SK-N-SH treated with all-trans-retinoic acid at 6 μM for 48 hours (cell line): Measurements from ENCODE around the gene FOXD1.

Experiments
- ATAC-seq: fragments of 200-7000 bp; cut with Tn5 transposase; 3 replicates; pipeline ENCODE4 v1.9.1; 2020; ENCODE audit warnings: mild to moderate bottlenecking, moderate library complexity
- ARNTL ChIP-seq: fragments of 450-650 bp; formaldehyde crosslinking; IDR thresholded peaks from 2 replicates; pipeline ENCODE4 v1.5.0; 2020; ENCODE audit warnings: low read depth, mild to moderate bottlenecking, moderate library complexity, borderline replicate concordance
- BACH2 ChIP-seq: fragments of 250-450 bp; sonication (Bioruptor Pico); IDR thresholded peaks from 2 replicates; pipeline ENCODE4 v1.9.0; 2021; ENCODE audit warnings: mild to moderate bottlenecking, borderline replicate concordance
- CSDC2 ChIP-seq: fragments of 250-450 bp; sonication (Bioruptor Pico); IDR thresholded peaks from 2 replicates; pipeline ENCODE4 v1.5.0; 2020; ENCODE audit warnings: mild to moderate bottlenecking, moderate library complexity
- ESRRG ChIP-seq: fragments of 250-450 bp; sonication (Bioruptor Pico); IDR thresholded peaks from 2 replicates; pipeline ENCODE4 v1.6.1; 2021; ENCODE audit warnings: mild to moderate bottlenecking
- GLIS3 ChIP-seq: fragments of 250-450 bp; sonication (Bioruptor Pico); IDR thresholded peaks from 2 replicates; pipeline ENCODE4 v1.5.0; 2020; ENCODE audit warnings: mild to moderate bottlenecking, moderate library complexity
- ISL1 ChIP-seq: fragments of 250-450 bp; sonication (Bioruptor Pico); IDR thresholded peaks from 2 replicates; pipeline ENCODE4 v2.1.2; 2022; ENCODE audit warnings: mild to moderate bottlenecking, moderate library complexity
- OSR1 ChIP-seq: fragments of 250-450 bp; sonication (Bioruptor Pico); IDR thresholded peaks from 2 replicates; pipeline ENCODE4 v1.8.0; 2022; ENCODE audit warnings: moderate library complexity, mild to moderate bottlenecking, inconsistent platforms
- POU6F1 ChIP-seq: fragments of 250-450 bp; sonication (Bioruptor Pico); IDR thresholded peaks from 2 replicates; pipeline ENCODE4 v1.8.0; 2021; ENCODE audit warnings: low read depth, mild to moderate bottlenecking, moderate library complexity, borderline replicate concordance
- PPARA ChIP-seq: fragments of 250-450 bp; sonication (Bioruptor Pico); IDR thresholded peaks from 2 replicates; pipeline ENCODE4 v1.5.0; 2020; ENCODE audit warnings: mild to moderate bottlenecking, borderline replicate concordance
- RARB ChIP-seq: fragments of 250-450 bp; sonication (Bioruptor Pico); IDR thresholded peaks from 2 replicates; pipeline ENCODE4 v1.8.0; 2021; ENCODE audit warnings: mild to moderate bottlenecking, moderate library complexity
- SNAI2 ChIP-seq: fragments of 250-450 bp; sonication (Bioruptor Pico); IDR thresholded peaks from 2 replicates; pipeline ENCODE4 v1.5.0; 2020; ENCODE audit warnings: mild to moderate bottlenecking, moderate library complexity
- TCF4 ChIP-seq: fragments of 250-450 bp; sonication (Bioruptor Pico); IDR thresholded peaks from 2 replicates; pipeline ENCODE4 v1.8.0; 2021; ENCODE audit warnings: mild to moderate bottlenecking, moderate library complexity, borderline replicate concordance
- TOX ChIP-seq: fragments of 250-450 bp; sonication (Bioruptor Pico); IDR thresholded peaks from 2 replicates; pipeline ENCODE4 v1.8.0; 2021; ENCODE audit warnings: mild to moderate bottlenecking, moderate library complexity, borderline replicate concordance
- TSHZ2 ChIP-seq: fragments of 250-450 bp; sonication (Bioruptor Pico); IDR thresholded peaks from 2 replicates; pipeline ENCODE4 v1.5.0; 2020; ENCODE audit warnings: mild to moderate bottlenecking, moderate library complexity
- ZC3H10 ChIP-seq: fragments of 250-450 bp; sonication (Bioruptor Pico); IDR thresholded peaks from 2 replicates; pipeline ENCODE4 v1.5.1; 2021; ENCODE audit warnings: mild to moderate bottlenecking, moderate library complexity
- ZFP3 ChIP-seq: fragments of 250-450 bp; sonication (Bioruptor Pico); IDR thresholded peaks from 2 replicates; pipeline ENCODE4 v1.5.0; 2020; ENCODE audit warnings: mild to moderate bottlenecking, moderate library complexity
- ZFP30 ChIP-seq: fragments of 450-650 bp; formaldehyde crosslinking; IDR thresholded peaks from 2 replicates; pipeline ENCODE4 v1.5.0; 2022; ENCODE audit warnings: mild to moderate bottlenecking, moderate library complexity
- ZNF8 ChIP-seq: fragments of 450-650 bp; formaldehyde crosslinking; IDR thresholded peaks from 2 replicates; pipeline ENCODE4 v1.5.0; 2020; ENCODE audit warnings: mild to moderate bottlenecking, moderate library complexity
- TF ChIP-seq, protein P1 (sequence below): fragments of 250-450 bp; sonication (Bioruptor Pico); IDR thresholded peaks from 2 replicates; pipeline ENCODE4 v1.5.1; 2020; ENCODE audit warnings: low read depth, mild to moderate bottlenecking, moderate library complexity
- TF ChIP-seq, protein P2 (sequence below): fragments of 250-450 bp; sonication (Bioruptor Pico); IDR thresholded peaks from 2 replicates; pipeline ENCODE4 v1.5.1; 2021; ENCODE audit warnings: mild to moderate bottlenecking, moderate library complexity

The FOXD1 gene

DNA sequence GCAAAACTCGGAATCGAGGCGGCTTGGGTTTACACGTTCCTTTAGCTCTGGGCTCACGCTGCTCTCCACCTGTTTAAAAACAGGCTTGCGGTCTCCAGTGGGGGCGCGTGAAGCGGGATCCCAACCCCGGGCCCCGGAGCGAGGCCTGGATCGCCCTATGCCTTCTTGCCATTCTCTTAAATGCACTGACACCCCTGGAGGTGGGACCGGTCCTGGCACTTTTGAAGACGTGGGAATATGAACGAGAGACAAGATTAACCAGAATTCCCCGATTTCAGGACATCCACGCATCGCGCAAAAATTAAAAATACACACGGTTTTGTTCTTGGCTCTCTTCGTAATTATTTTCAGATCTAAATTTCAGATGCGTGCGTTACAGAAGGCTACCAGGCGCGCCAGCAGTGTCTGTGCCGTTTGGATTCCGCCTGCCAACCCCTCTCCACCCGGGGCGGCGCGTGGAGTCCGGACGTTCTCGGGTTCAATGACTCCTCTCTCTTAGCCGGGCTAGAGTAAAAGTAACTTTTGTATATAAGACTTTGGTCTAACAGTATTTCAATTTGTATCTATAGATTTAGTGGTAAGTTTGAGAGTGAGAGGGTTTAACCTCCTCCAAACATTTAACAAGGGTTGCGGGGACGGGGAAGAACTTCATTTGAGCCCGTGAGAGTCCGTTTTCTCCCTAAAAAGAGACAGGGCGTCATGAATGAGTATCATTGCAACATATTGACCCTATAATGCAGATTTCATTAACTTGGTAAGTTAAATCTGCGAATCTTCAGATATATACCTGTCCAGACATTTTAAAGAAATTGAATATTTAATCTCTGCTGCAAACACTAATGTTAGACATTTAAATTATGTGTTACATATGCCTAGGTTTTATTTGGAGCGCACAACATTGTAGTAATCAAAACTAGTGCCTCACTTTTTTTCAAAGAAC lies 3.8 kb downstream of the FOXD1 start:
- ATAC-seq: no peak
- TF ChIP-seq CSDC2 (CRISPR knock-in tag) (no peak), TCF4 (CRISPR knock-in tag) (no peak), ESRRG (no peak), POU6F1 (CRISPR knock-in tag) (no peak), TSHZ2 (CRISPR knock-in tag) (no peak), SNAI2 (CRISPR knock-in tag) (no peak), GLIS3 (CRISPR knock-in tag) (no peak), PPARA (CRISPR knock-in tag) (no peak), ZFP30 (CRISPR knock-in tag) (no peak), ARNTL (CRISPR knock-in tag) (no peak), ZC3H10 (CRISPR knock-in tag) (no peak)
- TF ChIP-seq, protein P1, sequence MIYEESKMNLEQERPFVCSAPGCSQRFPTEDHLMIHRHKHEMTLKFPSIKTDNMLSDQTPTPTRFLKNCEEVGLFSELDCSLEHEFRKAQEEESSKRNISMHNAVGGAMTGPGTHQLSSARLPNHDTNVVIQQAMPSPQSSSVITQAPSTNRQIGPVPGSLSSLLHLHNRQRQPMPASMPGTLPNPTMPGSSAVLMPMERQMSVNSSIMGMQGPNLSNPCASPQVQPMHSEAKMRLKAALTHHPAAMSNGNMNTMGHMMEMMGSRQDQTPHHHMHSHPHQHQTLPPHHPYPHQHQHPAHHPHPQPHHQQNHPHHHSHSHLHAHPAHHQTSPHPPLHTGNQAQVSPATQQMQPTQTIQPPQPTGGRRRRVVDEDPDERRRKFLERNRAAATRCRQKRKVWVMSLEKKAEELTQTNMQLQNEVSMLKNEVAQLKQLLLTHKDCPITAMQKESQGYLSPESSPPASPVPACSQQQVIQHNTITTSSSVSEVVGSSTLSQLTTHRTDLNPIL: no peak

DNA sequence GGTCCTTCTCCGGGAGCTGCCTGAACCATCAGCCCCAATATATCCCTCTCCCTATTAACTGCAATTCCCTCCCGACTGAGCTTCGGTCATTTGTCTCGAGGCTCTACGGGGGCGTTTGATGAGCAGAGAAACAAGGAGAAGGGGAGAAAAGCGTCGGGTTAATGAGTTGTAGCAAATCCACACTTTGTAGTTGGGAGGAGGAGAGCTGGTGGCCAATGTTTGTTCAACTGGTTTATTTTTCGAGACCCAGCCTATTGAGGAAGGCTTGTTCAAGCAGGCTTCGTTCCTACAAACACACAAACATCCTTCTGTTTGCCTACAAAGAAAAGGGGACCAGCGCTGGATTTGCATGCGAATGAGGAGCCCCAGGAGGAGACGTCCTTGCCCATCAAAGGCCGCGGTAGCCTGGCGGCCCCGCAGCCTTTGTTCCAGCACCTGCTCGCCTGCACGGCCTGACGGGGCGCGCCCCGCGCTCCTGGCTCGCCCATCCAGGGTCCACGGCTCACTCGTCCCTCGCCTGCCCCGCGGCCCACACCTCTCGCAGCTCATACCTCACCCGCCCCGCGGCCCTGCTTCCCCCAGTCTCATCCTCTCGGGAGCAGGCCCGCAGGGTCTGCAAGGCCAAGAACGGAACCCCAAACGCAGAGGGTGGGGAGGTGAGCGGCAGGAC lies 4.6 kb downstream of the FOXD1 start:
- no peak for ATAC-seq
- no peak for TF ChIP-seq ZNF8 (CRISPR knock-in tag)
- no peak for TF ChIP-seq ISL1 (CRISPR knock-in tag)
- no peak for TF ChIP-seq GLIS3 (CRISPR knock-in tag)

GRCh38 chr5:73442996-73443627 lies 5.5 kb downstream of the FOXD1 start:
- peak; percentile 21 for ATAC-seq
- no peak for TF ChIP-seq ISL1 (CRISPR knock-in tag)

GRCh38 chr5:73442231-73442811 lies 6.3 kb downstream of the FOXD1 start:
- no peak for TF ChIP-seq TOX (CRISPR knock-in tag)
- no peak for TF ChIP-seq OSR1 (CRISPR knock-in tag)
- ATAC-seq: peak; percentile 26

GRCh38 chr5:73441378-73441777 lies 7.2 kb downstream of the FOXD1 start:
- ATAC-seq: no peak; the same call in 2 of the 3 replicates
- no peak for TF ChIP-seq RARB (CRISPR knock-in tag)

DNA sequence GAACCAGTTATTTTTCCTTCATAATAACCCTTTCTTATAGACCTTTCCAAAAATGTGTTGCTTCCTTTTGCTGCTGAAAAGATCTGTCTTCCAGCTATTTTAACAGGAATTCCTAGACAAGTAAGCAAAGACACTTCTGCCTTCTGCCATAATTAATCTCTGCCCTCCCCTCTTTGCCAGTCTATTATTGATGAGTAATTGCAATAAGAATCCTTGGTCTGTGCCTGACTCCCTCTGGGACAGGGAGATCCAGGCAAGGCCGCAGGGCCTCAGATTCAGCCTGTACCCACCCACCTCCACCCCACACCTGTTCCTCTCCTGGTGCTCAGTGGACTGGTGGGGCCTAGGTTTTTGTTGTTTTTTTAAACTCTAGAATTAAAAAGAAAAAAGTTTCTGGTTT lies 8.3 kb downstream of the FOXD1 start:
- peak; percentile 13 for ATAC-seq
- TF ChIP-seq RARB (CRISPR knock-in tag): no peak
- TF ChIP-seq POU6F1 (CRISPR knock-in tag): no peak
- TF ChIP-seq, protein P2, sequence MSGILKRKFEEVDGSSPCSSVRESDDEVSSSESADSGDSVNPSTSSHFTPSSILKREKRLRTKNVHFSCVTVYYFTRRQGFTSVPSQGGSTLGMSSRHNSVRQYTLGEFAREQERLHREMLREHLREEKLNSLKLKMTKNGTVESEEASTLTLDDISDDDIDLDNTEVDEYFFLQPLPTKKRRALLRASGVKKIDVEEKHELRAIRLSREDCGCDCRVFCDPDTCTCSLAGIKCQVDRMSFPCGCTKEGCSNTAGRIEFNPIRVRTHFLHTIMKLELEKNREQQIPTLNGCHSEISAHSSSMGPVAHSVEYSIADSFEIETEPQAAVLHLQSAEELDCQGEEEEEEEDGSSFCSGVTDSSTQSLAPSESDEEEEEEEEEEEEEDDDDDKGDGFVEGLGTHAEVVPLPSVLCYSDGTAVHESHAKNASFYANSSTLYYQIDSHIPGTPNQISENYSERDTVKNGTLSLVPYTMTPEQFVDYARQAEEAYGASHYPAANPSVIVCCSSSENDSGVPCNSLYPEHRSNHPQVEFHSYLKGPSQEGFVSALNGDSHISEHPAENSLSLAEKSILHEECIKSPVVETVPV: no peak
- no peak for TF ChIP-seq ZNF8 (CRISPR knock-in tag)
- TF ChIP-seq BACH2 (CRISPR knock-in tag): no peak
- no peak for TF ChIP-seq ZC3H10 (CRISPR knock-in tag)
- TF ChIP-seq, protein P1: no peak
- no peak for TF ChIP-seq OSR1 (CRISPR knock-in tag)
- TF ChIP-seq ZFP3 (CRISPR knock-in tag): no peak
- TF ChIP-seq SNAI2 (CRISPR knock-in tag): no peak
- no peak for TF ChIP-seq ZFP30 (CRISPR knock-in tag)
